Astrocyte (in vitro differentiated cells and primary cell): ENCODE results near the gene CD44. TPM values are rescaled to one million over a fixed set of nuclear protein-coding genes. Genes with fewer than 3 reads are reported as not detected.

Experiments
- DNase-seq: peaks from one replicate; pipeline ENCODE4 v3.0.0-alpha.2; 2010; ENCODE audit warnings: low read depth
- FAIRE-seq: peaks from 2 replicates; lab custom pipeline; 2011; peaks lifted over from hg19 to GRCh38; lab: Jason Lieb, UNC
- H2AFZ ChIP-seq: 2 replicates; pipeline ENCODE4 v1.6.0; 2012; ENCODE audit warnings: low read depth, low read length, inconsistent platforms
- H3K27ac ChIP-seq: 2 replicates; pipeline ENCODE4 v1.5.1; 2011; ENCODE audit warnings: low read depth, low read length, inconsistent platforms
- H3K27me3 ChIP-seq: 2 replicates; pipeline ENCODE4 v1.6.0; 2011; ENCODE audit warnings: low read length, inconsistent platforms; ENCODE audit not compliant: insufficient read depth
- H3K36me3 ChIP-seq: 2 replicates; pipeline ENCODE4 v1.5.1; 2011; ENCODE audit warnings: low read length, inconsistent platforms; ENCODE audit not compliant: insufficient read depth
- H3K4me1 ChIP-seq: 2 replicates; pipeline ENCODE4 v1.5.1; 2011; ENCODE audit warnings: low read length, inconsistent platforms; ENCODE audit not compliant: insufficient read depth
- H3K4me2 ChIP-seq: 2 replicates; pipeline ENCODE4 v1.6.0; 2012; ENCODE audit warnings: low read length, inconsistent platforms
- H3K4me3 ChIP-seq: 2 replicates; pipeline ENCODE4 v1.5.1; 2011; ENCODE audit warnings: low read depth, mild to moderate bottlenecking, low read length, inconsistent platforms; ENCODE audit not compliant: insufficient read depth
- H3K79me2 ChIP-seq: 2 replicates; pipeline ENCODE4 v1.6.0; 2012; ENCODE audit warnings: mild to moderate bottlenecking, low read length, inconsistent platforms; ENCODE audit not compliant: insufficient read depth
- H3K9ac ChIP-seq: 2 replicates; pipeline ENCODE4 v1.6.0; 2012; ENCODE audit warnings: mild to moderate bottlenecking, low read length, inconsistent platforms
- H3K9me3 ChIP-seq: 2 replicates; pipeline ENCODE4 v1.5.1; 2012; ENCODE audit warnings: low read depth, mild to moderate bottlenecking, low read length, inconsistent platforms; ENCODE audit not compliant: insufficient read depth
- H4K20me1 ChIP-seq: 2 replicates; pipeline ENCODE4 v1.6.0; 2012; ENCODE audit warnings: low read length, inconsistent platforms; ENCODE audit not compliant: insufficient read depth
- H3K27ac Mint-ChIP-seq: one replicate; pipeline ENCODE4 v1.8.0; 2021; ENCODE audit warnings: mild to moderate bottlenecking, mixed read lengths; ENCODE audit not compliant: unreplicated experiment
- H3K27me3 Mint-ChIP-seq: one replicate; pipeline ENCODE4 v1.8.0; 2021; ENCODE audit warnings: low read depth, mixed read lengths; ENCODE audit not compliant: unreplicated experiment
- H3K36me3 Mint-ChIP-seq: one replicate; pipeline ENCODE4 v1.8.0; 2021; ENCODE audit warnings: low read depth, mixed read lengths; ENCODE audit not compliant: unreplicated experiment
- H3K4me1 Mint-ChIP-seq: one replicate; pipeline ENCODE4 v1.8.0; 2021; ENCODE audit warnings: low read depth, mixed read lengths; ENCODE audit not compliant: unreplicated experiment
- H3K4me3 Mint-ChIP-seq: one replicate; pipeline ENCODE4 v1.8.0; 2021; ENCODE audit warnings: mild to moderate bottlenecking, moderate library complexity, mixed read lengths; ENCODE audit not compliant: unreplicated experiment
- H3K9me3 Mint-ChIP-seq: one replicate; pipeline ENCODE4 v1.8.0; 2021; ENCODE audit warnings: mild to moderate bottlenecking, mixed read lengths; ENCODE audit not compliant: unreplicated experiment
- EZH2 ChIP-seq: IDR thresholded peaks from 2 replicates; pipeline ENCODE4 v1.6.1; 2012; ENCODE audit warnings: mild to moderate bottlenecking, low read length, inconsistent platforms; ENCODE audit not compliant: insufficient read depth
- total RNA-seq: library from RNA; stranded (reverse); gene quantifications from 2 replicates; pipeline ENCODE4 v1.2.1, GENCODE V29; 2021
- TF ChIP-seq, protein P1 (sequence below): IDR thresholded peaks from 2 replicates; pipeline ENCODE4 v1.5.1; 2011; ENCODE audit warnings: low read depth, mild to moderate bottlenecking, inconsistent platforms, low read length, moderate library complexity; ENCODE audit not compliant: insufficient read depth

CD44 gene
- total RNA-seq, 1 donor from 2014 or later = 154 TPM

DNA sequence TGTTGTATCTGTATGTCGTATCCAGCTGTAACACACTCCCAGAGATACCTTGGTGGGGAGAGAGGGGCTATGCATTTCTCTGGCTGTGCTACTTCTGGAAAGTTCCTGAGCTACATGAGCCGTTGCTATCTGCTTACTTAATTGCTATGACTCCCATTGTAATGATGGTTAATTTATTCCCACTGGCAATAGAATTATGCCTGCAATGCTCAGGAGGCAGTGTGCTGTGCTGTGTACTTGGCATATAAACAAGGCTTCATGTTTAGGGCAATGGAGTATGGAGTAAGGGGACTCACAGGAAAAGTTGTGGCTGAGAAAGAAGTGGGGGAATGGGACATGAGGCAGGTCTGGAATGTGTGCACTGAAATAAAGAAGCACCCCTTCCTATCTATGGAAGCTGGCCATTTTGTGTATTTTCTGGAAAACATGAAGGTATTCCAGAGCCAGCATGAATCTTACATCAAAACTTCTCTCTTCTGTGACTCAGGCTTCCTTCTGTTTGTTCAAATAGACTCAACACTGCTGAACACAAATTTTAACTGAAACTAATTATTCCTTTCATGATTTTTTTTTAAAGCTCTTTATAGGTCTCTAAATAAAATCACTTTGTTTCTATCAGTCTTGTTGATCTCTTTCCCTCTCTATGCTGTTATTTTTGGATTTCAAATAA, 40.6 kb downstream of the CD44 start:
- no peaks in the 10 kb centered on the region for H3K36me3 Mint-ChIP-seq

DNA sequence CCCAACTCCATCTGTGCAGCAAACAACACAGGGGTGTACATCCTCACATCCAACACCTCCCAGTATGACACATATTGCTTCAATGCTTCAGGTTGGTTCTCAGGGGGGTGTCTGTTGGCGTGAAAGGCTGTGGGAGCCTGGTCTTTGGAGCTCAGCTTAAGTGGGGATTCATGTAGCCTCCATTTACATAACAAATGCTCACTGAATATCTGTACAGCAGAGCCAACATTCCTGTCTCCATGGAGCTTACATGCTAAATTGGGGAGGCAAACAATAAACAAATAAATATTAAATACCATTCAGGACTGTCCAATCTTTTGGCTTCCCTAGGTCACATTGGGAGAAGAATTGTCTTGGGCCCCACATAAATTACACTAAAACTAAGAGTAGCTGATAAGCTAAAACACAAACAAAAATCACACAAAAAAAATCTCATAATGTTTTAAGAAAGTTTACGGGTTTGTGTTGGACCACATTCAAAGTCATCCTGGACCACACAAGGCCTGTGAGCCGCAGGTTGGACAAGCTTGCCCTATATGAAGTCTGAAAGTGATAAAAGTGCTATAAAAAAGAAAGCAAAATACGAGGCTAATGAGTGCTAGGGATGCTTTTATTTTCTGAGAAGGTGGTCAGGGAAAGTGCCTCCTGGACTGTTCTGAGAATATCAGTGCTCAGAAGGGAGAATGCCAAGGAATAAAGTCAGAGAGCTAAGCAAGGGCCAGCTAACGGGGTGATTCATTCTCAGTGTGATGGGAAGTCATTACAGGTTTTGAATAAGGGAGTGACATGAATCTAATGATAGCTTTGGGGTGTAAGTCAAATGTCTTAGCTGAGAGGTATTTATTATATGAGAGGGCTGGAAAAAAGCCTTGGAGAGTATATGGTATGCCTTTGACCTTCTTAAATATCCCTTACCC, 41.6 kb downstream of the CD44 start:
- Histone ChIP-seq H3K36me3 (peaks cover 76% of the 10 kb centered on the region), H3K4me3 (no peak overlapping the region), H3K9me3 (no peaks in the 10 kb centered on the region), H3K4me2 (peak overlapping the region; percentile 47), H3K27ac (peak overlapping the region; percentile 78), H2AFZ (no peak overlapping the region), H3K79me2 (peaks cover 87% of the 10 kb centered on the region), H4K20me1 (peaks cover 43% of the 10 kb centered on the region), H3K9ac (peak overlapping the region; percentile 51), H3K4me1 (peaks cover 34% of the 10 kb centered on the region), H3K27me3 (no peaks in the 10 kb centered on the region)
- Mint-ChIP-seq H3K36me3 (no peaks in the 10 kb centered on the region), H3K9me3 (no peaks in the 10 kb centered on the region), H3K27me3 (no peaks in the 10 kb centered on the region), H3K4me3 (no peak overlapping the region), H3K27ac (no peak overlapping the region), H3K4me1 (peaks cover 20% of the 10 kb centered on the region)
- FAIRE-seq (no peak), DNase-seq (peak; percentile 78)
- TF ChIP-seq, protein P1, sequence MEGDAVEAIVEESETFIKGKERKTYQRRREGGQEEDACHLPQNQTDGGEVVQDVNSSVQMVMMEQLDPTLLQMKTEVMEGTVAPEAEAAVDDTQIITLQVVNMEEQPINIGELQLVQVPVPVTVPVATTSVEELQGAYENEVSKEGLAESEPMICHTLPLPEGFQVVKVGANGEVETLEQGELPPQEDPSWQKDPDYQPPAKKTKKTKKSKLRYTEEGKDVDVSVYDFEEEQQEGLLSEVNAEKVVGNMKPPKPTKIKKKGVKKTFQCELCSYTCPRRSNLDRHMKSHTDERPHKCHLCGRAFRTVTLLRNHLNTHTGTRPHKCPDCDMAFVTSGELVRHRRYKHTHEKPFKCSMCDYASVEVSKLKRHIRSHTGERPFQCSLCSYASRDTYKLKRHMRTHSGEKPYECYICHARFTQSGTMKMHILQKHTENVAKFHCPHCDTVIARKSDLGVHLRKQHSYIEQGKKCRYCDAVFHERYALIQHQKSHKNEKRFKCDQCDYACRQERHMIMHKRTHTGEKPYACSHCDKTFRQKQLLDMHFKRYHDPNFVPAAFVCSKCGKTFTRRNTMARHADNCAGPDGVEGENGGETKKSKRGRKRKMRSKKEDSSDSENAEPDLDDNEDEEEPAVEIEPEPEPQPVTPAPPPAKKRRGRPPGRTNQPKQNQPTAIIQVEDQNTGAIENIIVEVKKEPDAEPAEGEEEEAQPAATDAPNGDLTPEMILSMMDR = no peak
- TF ChIP-seq EZH2 = no peak

More for the DNA sequence above, 40.6 kb downstream of the CD44 start:
- peak overlapping the region; percentile 78 for H3K27ac ChIP-seq
- no peak overlapping the region for H2AFZ ChIP-seq
- DNase-seq (peak; percentile 55), FAIRE-seq (no peak)
- H3K27me3 ChIP-seq = no peaks in the 10 kb centered on the region
- no peak overlapping the region for H3K4me3 Mint-ChIP-seq
- peak overlapping the region; percentile 51 for H3K9ac ChIP-seq
- no peaks in the 10 kb centered on the region for H3K9me3 Mint-ChIP-seq
- H3K79me2 ChIP-seq = peaks cover 88% of the 10 kb centered on the region
- peaks cover 66% of the 10 kb centered on the region for H3K36me3 ChIP-seq
- H3K9me3 ChIP-seq = no peaks in the 10 kb centered on the region
- no peak overlapping the region for H3K4me3 ChIP-seq
- peaks cover 41% of the 10 kb centered on the region for H4K20me1 ChIP-seq
- H3K27me3 Mint-ChIP-seq = no peaks in the 10 kb centered on the region
- peaks cover 43% of the 10 kb centered on the region for H3K4me1 ChIP-seq
- peak overlapping the region; percentile 47 for H3K4me2 ChIP-seq
- peak overlapping the region; percentile 47 for H3K27ac Mint-ChIP-seq
- TF ChIP-seq EZH2 = no peak
- TF ChIP-seq, protein P1 = no peak
- peaks cover 27% of the 10 kb centered on the region for H3K4me1 Mint-ChIP-seq
